Brain pericyte (primary cell): Measurements from ENCODE around the gene MCM9.
A peak's percentile ranks its signal among the peaks of the same experiment; 100 is the strongest.
"Not testable (repeated sequence)": the region's sequence is repeated elsewhere in the genome, so short reads cannot be mapped to it uniquely, and the experiment has no call there.

Source experiments
- DNase-seq: peaks from one replicate; pipeline ENCODE4 v3.0.0-alpha.2; 2012; ENCODE audit warnings: low read depth, low spot score

Gene MCM9

GRCh38 chr6:118893807-118894424 lies 41.0 kb downstream of the MCM9 start, which contains the start of gene ASF1A:
Gene ASF1A (plus strand): TSS chr6:118894152. CDS start chr6:118894414, 262 bp downstream.
- peak; percentile 93 for DNase-seq

- DNase-seq: peak; percentile 58
These were observed 41.7 kb downstream of the MCM9 start for GRCh38 chr6:118893064-118893806.

- DNase-seq: no peak
These were observed 42.5 kb downstream of the MCM9 start for GRCh38 chr6:118892355-118892991.

- no peak for DNase-seq
These were observed 43.8 kb downstream of the MCM9 start for GRCh38 chr6:118890997-118891790.

GRCh38 chr6:118889163-118889562 lies 45.8 kb downstream of the MCM9 start:
- no peak for DNase-seq

GRCh38 chr6:118886641-118887040 lies 48.3 kb downstream of the MCM9 start:
- no peak for DNase-seq

GRCh38 chr6:118882314-118882905 lies 52.5 kb downstream of the MCM9 start:
- no peak for DNase-seq

GRCh38 chr6:118881440-118882313 lies 53.3 kb downstream of the MCM9 start:
- DNase-seq: no peak

GRCh38 chr6:118877806-118878205 lies 57.2 kb downstream of the MCM9 start:
- no peak for DNase-seq

GRCh38 chr6:118876814-118877213 lies 58.1 kb downstream of the MCM9 start:
- DNase-seq: no peak

- no peak for DNase-seq
These were observed 58.8 kb downstream of the MCM9 start for GRCh38 chr6:118876198-118876597.

GRCh38 chr6:118875672-118876071 lies 59.3 kb downstream of the MCM9 start:
- DNase-seq: no peak

- DNase-seq: no peak
These were observed 61.7 kb downstream of the MCM9 start for GRCh38 chr6:118873239-118873638.

GRCh38 chr6:118872726-118873125 lies 62.2 kb downstream of the MCM9 start:
- no peak for DNase-seq

- no peak for DNase-seq
These were observed 62.6 kb downstream of the MCM9 start for GRCh38 chr6:118872318-118872717.

GRCh38 chr6:118871331-118871730 lies 63.6 kb downstream of the MCM9 start:
- DNase-seq: no peak

- DNase-seq: no peak
These were observed 64.9 kb downstream of the MCM9 start for GRCh38 chr6:118869894-118870589.

- no peak for DNase-seq
These were observed 65.6 kb downstream of the MCM9 start for GRCh38 chr6:118869350-118869749.

- DNase-seq: not testable (repeated sequence)
These were observed 66.1 kb downstream of the MCM9 start for GRCh38 chr6:118868901-118869300.

GRCh38 chr6:118867181-118867580 lies 67.8 kb downstream of the MCM9 start:
- no peak for DNase-seq
